Ishikawa (cell line): ENCODE measurements around the gene LYPLAL1.

Experiments used
- CREB1 ChIP-seq: IDR thresholded peaks from 2 replicates; pipeline ENCODE4 v1.6.1; 2012; ENCODE audit warnings: low read depth
- EP300 ChIP-seq: IDR thresholded peaks from 2 replicates; pipeline ENCODE4 v1.6.1; 2012; ENCODE audit warnings: borderline replicate concordance
- FOXM1 ChIP-seq: IDR thresholded peaks from 2 replicates; pipeline ENCODE4 v1.6.1; 2012; ENCODE audit warnings: low read depth, borderline replicate concordance
- NFIC ChIP-seq: IDR thresholded peaks from 2 replicates; pipeline ENCODE4 v1.6.1; 2012
- RAD21 ChIP-seq: IDR thresholded peaks from 2 replicates; pipeline ENCODE4 v1.6.1; 2012; ENCODE audit warnings: low read depth
- TAF1 ChIP-seq: IDR thresholded peaks from 2 replicates; pipeline ENCODE4 v1.6.1; 2012; ENCODE audit warnings: low read depth, mild to moderate bottlenecking
- TEAD4 ChIP-seq: IDR thresholded peaks from 2 replicates; pipeline ENCODE4 v1.6.1; 2012
- YY1 ChIP-seq: IDR thresholded peaks from 2 replicates; pipeline ENCODE4 v1.6.1; 2012; ENCODE audit warnings: low read depth
- ZBTB7A ChIP-seq: IDR thresholded peaks from 2 replicates; pipeline ENCODE4 v1.6.1; 2012; ENCODE audit warnings: low read depth
- TF ChIP-seq, protein P1 (sequence below): IDR thresholded peaks from 2 replicates; pipeline ENCODE4 v1.6.1; 2012
- TF ChIP-seq, protein P2 (sequence below): IDR thresholded peaks from 2 replicates; pipeline ENCODE4 v1.6.1; 2012; ENCODE audit warnings: low read depth, mild to moderate bottlenecking
- TF ChIP-seq, protein P3 (sequence below): IDR thresholded peaks from 2 replicates; pipeline ENCODE4 v1.6.1; 2012

DNA sequence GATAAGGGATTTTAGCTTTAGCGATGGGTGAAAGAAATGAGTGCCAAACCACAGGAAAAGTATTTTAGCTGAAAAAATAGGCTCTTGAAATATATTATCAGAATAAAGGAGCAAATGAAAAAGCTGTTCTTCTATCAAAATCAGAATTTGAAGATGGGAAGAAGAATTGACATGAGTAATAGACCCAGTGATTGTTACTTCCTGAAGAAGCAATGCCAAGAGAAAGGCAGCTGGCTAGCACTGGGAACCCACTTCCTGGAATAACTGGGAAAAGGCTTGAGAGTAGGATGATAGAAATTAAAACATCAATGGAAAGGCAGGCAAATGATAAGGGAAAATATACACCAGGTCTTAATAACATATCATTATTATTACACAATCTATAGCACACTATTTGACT lies 29.9 kb upstream of the LYPLAL1 start:
- TF ChIP-seq YY1 (no peak), TEAD4 (no peak), EP300 (no peak), ZBTB7A (no peak), CREB1 (no peak), RAD21 (no peak), NFIC (no peak), TAF1 (no peak), FOXM1 (no peak)
- TF ChIP-seq, protein P1, sequence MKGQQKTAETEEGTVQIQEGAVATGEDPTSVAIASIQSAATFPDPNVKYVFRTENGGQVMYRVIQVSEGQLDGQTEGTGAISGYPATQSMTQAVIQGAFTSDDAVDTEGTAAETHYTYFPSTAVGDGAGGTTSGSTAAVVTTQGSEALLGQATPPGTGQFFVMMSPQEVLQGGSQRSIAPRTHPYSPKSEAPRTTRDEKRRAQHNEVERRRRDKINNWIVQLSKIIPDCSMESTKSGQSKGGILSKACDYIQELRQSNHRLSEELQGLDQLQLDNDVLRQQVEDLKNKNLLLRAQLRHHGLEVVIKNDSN, result no peak
- TF ChIP-seq, protein P2, sequence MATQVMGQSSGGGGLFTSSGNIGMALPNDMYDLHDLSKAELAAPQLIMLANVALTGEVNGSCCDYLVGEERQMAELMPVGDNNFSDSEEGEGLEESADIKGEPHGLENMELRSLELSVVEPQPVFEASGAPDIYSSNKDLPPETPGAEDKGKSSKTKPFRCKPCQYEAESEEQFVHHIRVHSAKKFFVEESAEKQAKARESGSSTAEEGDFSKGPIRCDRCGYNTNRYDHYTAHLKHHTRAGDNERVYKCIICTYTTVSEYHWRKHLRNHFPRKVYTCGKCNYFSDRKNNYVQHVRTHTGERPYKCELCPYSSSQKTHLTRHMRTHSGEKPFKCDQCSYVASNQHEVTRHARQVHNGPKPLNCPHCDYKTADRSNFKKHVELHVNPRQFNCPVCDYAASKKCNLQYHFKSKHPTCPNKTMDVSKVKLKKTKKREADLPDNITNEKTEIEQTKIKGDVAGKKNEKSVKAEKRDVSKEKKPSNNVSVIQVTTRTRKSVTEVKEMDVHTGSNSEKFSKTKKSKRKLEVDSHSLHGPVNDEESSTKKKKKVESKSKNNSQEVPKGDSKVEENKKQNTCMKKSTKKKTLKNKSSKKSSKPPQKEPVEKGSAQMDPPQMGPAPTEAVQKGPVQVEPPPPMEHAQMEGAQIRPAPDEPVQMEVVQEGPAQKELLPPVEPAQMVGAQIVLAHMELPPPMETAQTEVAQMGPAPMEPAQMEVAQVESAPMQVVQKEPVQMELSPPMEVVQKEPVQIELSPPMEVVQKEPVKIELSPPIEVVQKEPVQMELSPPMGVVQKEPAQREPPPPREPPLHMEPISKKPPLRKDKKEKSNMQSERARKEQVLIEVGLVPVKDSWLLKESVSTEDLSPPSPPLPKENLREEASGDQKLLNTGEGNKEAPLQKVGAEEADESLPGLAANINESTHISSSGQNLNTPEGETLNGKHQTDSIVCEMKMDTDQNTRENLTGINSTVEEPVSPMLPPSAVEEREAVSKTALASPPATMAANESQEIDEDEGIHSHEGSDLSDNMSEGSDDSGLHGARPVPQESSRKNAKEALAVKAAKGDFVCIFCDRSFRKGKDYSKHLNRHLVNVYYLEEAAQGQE, result no peak
- TF ChIP-seq, protein P3, sequence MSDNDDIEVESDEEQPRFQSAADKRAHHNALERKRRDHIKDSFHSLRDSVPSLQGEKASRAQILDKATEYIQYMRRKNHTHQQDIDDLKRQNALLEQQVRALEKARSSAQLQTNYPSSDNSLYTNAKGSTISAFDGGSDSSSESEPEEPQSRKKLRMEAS, result no peak
